WTC11 (cell line): Measurements from ENCODE around the gene KRI1. TPM values are rescaled to one million over a fixed set of nuclear protein-coding genes. Genes with fewer than 3 reads are reported as not detected.

ENCODE experiments used
- ATAC-seq: fragments of 200-7000 bp; cut with Tn5 transposase; 2 replicates; pipeline ENCODE4 v1.10.0; 2021; ENCODE audit warnings: mild to moderate bottlenecking, moderate library complexity
- CTCF ChIA-PET: fragments of 300-600 bp; sonication (Branson Sonifier 250); formaldehyde crosslinking; loops from one replicate; lab custom pipeline; 2021; ENCODE audit warnings: antibody characterized with exemption; lab: Charles Lee
- POLR2A ChIA-PET: fragments of 350-600 bp; sonication (Branson Sonifier 250); formaldehyde crosslinking; loops from one replicate; lab custom pipeline; 2021; ENCODE audit warnings: antibody characterized with exemption; lab: Charles Lee
- DNase-seq: peaks from one replicate; pipeline ENCODE4 v3.0.0; 2021; ENCODE audit warnings: low spot score
- H3K27ac Mint-ChIP-seq: 2 replicates; pipeline ENCODE4 v1.8.0; 2021; ENCODE audit warnings: mixed read lengths
- H3K27me3 Mint-ChIP-seq: 2 replicates; pipeline ENCODE4 v1.8.0; 2021; ENCODE audit warnings: low read depth, mild to moderate bottlenecking, moderate library complexity, mixed read lengths
- H3K36me3 Mint-ChIP-seq: 2 replicates; pipeline ENCODE4 v1.8.0; 2021; ENCODE audit warnings: mixed read lengths
- H3K4me1 Mint-ChIP-seq: 2 replicates; pipeline ENCODE4 v1.8.0; 2022; ENCODE audit warnings: mixed read lengths
- H3K4me3 Mint-ChIP-seq: 2 replicates; pipeline ENCODE4 v1.8.0; 2021; ENCODE audit warnings: mild to moderate bottlenecking, moderate library complexity, mixed read lengths
- H3K9me3 Mint-ChIP-seq: 2 replicates; pipeline ENCODE4 v1.8.0; 2021; ENCODE audit warnings: mixed read lengths
- AFF4 ChIP-seq: sonication (generic); formaldehyde crosslinking; IDR thresholded peaks from 2 replicates; pipeline ENCODE4 v1.8.1; 2023; ENCODE audit warnings: mild to moderate bottlenecking, missing genetic modification reagents, borderline replicate concordance
- E2F5 ChIP-seq: sonication (generic); formaldehyde crosslinking; IDR thresholded peaks from 2 replicates; pipeline ENCODE4 v1.8.1; 2022; ENCODE audit warnings: mild to moderate bottlenecking, moderate library complexity, missing genetic modification reagents
- FOXK1 ChIP-seq: sonication (generic); formaldehyde crosslinking; IDR thresholded peaks from 2 replicates; pipeline ENCODE4 v1.8.0; 2022; ENCODE audit warnings: mild to moderate bottlenecking, moderate library complexity, missing genetic modification reagents
- HMGXB4 ChIP-seq: sonication (generic); formaldehyde crosslinking; IDR thresholded peaks from 2 replicates; pipeline ENCODE4 v1.8.1; 2023; ENCODE audit warnings: mild to moderate bottlenecking, moderate library complexity, missing genetic modification reagents
- KAT7 ChIP-seq: sonication (generic); formaldehyde crosslinking; IDR thresholded peaks from 2 replicates; pipeline ENCODE4 v1.8.1; 2023; ENCODE audit warnings: missing genetic modification reagents, mild to moderate bottlenecking, borderline replicate concordance
- NFYB ChIP-seq: sonication (generic); formaldehyde crosslinking; conservative IDR thresholded peaks from 2 replicates; pipeline ENCODE4 v1.8.0; 2022; ENCODE audit warnings: low read depth, missing genetic modification reagents
- PRRX2 ChIP-seq: fragments of 250-450 bp; sonication (Bioruptor Pico); IDR thresholded peaks from 2 replicates; pipeline ENCODE4 v1.8.0; 2021; ENCODE audit warnings: mild to moderate bottlenecking
- total RNA-seq: library from RNA; stranded (reverse); gene quantifications from 3 replicates; pipeline ENCODE4 v1.2.3, GENCODE V29; 2021
- TF ChIP-seq, protein P1 (sequence below): sonication (generic); formaldehyde crosslinking; IDR thresholded peaks from 2 replicates; pipeline ENCODE4 v1.8.0; 2022; ENCODE audit warnings: missing genetic modification reagents
- TF ChIP-seq, protein P2 (sequence below): fragments of 200-600 bp; IDR thresholded peaks from 2 replicates; pipeline ENCODE4 v1.8.0; 2022; ENCODE audit warnings: antibody characterized with exemption

Gene KRI1
- total RNA-seq, 1 experiment from 2014 or later = 43.6 TPM

GRCh38 chr19:10513223-10513622 is 52.6 kb downstream of the KRI1 start:
- peaks cover 19% of the 10 kb centered on the region for H3K4me1 Mint-ChIP-seq
- H3K4me3 Mint-ChIP-seq = peak overlapping the region; percentile 17
- ChIA-PET POLR2A (no interaction called here), CTCF (interaction anchor here (0.7 to 1.7 kb wide), 3 partner anchors 21 to 30 kb away, joined by 3 to 4 read pairs (median 3); no protein-coding TSS in a partner anchor)
- H3K27ac Mint-ChIP-seq = no peak overlapping the region
- ATAC-seq (no peak), DNase-seq (no peak)
- H3K9me3 Mint-ChIP-seq = no peaks in the 10 kb centered on the region
- H3K27me3 Mint-ChIP-seq = peaks cover 58% of the 10 kb centered on the region
- TF ChIP-seq PRRX2 (CRISPR knock-in tag) (no peak), FOXK1 (CRISPR knock-in tag) (no peak), KAT7 (CRISPR knock-in tag) (no peak), AFF4 (CRISPR knock-in tag) (no peak)
- TF ChIP-seq, protein P1, sequence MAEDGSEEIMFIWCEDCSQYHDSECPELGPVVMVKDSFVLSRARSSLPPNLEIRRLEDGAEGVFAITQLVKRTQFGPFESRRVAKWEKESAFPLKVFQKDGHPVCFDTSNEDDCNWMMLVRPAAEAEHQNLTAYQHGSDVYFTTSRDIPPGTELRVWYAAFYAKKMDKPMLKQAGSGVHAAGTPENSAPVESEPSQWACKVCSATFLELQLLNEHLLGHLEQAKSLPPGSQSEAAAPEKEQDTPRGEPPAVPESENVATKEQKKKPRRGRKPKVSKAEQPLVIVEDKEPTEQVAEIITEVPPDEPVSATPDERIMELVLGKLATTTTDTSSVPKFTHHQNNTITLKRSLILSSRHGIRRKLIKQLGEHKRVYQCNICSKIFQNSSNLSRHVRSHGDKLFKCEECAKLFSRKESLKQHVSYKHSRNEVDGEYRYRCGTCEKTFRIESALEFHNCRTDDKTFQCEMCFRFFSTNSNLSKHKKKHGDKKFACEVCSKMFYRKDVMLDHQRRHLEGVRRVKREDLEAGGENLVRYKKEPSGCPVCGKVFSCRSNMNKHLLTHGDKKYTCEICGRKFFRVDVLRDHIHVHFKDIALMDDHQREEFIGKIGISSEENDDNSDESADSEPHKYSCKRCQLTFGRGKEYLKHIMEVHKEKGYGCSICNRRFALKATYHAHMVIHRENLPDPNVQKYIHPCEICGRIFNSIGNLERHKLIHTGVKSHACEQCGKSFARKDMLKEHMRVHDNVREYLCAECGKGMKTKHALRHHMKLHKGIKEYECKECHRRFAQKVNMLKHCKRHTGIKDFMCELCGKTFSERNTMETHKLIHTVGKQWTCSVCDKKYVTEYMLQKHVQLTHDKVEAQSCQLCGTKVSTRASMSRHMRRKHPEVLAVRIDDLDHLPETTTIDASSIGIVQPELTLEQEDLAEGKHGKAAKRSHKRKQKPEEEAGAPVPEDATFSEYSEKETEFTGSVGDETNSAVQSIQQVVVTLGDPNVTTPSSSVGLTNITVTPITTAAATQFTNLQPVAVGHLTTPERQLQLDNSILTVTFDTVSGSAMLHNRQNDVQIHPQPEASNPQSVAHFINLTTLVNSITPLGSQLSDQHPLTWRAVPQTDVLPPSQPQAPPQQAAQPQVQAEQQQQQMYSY (CRISPR knock-in tag) = no peak
- peaks cover 8% of the 10 kb centered on the region; the same call in 1 of the 2 replicates for H3K36me3 Mint-ChIP-seq

GRCh38 chr19:10510301-10510802 is 55.5 kb downstream of the KRI1 start:
- ChIA-PET CTCF (interaction anchor here (0.6 to 3.0 kb wide), 19 partner anchors 10 to 427 kb away, joined by 3 to 21 read pairs (median 5); partner anchors contain the start of genes CDC37 and QTRT1), POLR2A (no interaction called here)
- Mint-ChIP-seq H3K27me3 (peaks cover 34% of the 10 kb centered on the region), H3K27ac (no peak overlapping the region), H3K36me3 (peaks cover 8% of the 10 kb centered on the region; the same call in 1 of the 2 replicates), H3K9me3 (0 out of 2 replicates have a peak, but pooled peaks cover 3% of the 10 kb centered on the region), H3K4me3 (no peak overlapping the region), H3K4me1 (peaks cover 11% of the 10 kb centered on the region)
- DNase-seq (peak; percentile 88), ATAC-seq (peak; percentile 23)
- TF ChIP-seq, protein P2, sequence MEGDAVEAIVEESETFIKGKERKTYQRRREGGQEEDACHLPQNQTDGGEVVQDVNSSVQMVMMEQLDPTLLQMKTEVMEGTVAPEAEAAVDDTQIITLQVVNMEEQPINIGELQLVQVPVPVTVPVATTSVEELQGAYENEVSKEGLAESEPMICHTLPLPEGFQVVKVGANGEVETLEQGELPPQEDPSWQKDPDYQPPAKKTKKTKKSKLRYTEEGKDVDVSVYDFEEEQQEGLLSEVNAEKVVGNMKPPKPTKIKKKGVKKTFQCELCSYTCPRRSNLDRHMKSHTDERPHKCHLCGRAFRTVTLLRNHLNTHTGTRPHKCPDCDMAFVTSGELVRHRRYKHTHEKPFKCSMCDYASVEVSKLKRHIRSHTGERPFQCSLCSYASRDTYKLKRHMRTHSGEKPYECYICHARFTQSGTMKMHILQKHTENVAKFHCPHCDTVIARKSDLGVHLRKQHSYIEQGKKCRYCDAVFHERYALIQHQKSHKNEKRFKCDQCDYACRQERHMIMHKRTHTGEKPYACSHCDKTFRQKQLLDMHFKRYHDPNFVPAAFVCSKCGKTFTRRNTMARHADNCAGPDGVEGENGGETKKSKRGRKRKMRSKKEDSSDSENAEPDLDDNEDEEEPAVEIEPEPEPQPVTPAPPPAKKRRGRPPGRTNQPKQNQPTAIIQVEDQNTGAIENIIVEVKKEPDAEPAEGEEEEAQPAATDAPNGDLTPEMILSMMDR = peak; percentile 80
- TF ChIP-seq HMGXB4 (CRISPR knock-in tag) (0 out of 2 replicates have a peak, but pooled peaks have one; percentile 49), E2F5 (CRISPR knock-in tag) (no peak), NFYB (CRISPR knock-in tag) (no peak)
